ENCODE measurements around the gene CPA3. TPM values are rescaled to one million over a fixed set of nuclear protein-coding genes. Genes with fewer than 3 reads are reported as not detected.

CPA3 gene
- total and polyA plus RNA-seq, 4 donors: 2.2 to 37.4 (median 2.5) TPM

DNA sequence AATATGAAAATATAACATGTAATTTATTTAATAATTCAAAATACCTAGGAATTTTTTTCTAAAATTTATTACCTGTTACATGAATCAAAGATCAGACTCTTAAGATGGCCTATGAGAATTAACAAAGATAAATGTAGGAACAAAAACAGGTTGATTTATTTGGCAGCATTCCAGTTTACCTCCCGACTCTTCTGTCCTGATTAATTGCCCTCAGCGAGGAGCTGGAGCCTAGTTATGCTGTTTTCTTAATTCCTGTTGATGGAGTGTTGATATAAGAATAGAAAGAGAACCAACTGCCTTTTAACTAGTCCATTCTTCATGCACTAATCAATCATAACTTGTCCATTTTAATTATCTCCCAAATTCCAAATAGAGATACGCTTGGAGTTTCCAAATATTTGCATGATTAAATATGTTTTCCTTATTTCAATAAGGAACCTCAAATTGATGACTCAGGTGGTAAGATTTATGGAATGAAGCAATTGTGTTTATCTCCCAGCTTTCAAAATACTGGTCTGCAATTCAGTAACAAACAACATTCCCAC lies 48.0 kb upstream of the CPA3 start:
- ATAC-seq (ENCODE audit: insufficient read depth, low FRiP score): no peak
- Histone ChIP-seq H3K9ac (ENCODE audit: insufficient read depth in 1 of 2, low read length in 2 of 2) (no peak overlapping the region), H3K4me3 (no peak overlapping the region), H3K27me3 (ENCODE audit: control insufficient read depth in 3 of 3, insufficient read depth in 3 of 3, low read length in 2 of 3) (no peaks in the 10 kb centered on the region), H3K9me3 (ENCODE audit: control insufficient read depth in 4 of 4, insufficient read depth in 3 of 4, low read length in 3 of 4) (peaks cover 0 to 3% (median 0%) of the 10 kb centered on the region in 4 donors), H3K27ac (ENCODE audit: low read depth in 1 of 2, low read length in 1 of 2) (no peak overlapping the region), H3K36me3 (ENCODE audit: control insufficient read depth in 4 of 4, insufficient read depth in 4 of 4, low read length in 4 of 4) (no peaks in the 10 kb centered on the region), H3K4me1 (ENCODE audit: control insufficient read depth in 5 of 5, insufficient read depth in 5 of 5, low read length in 5 of 5) (peaks cover 0 to 13% (median 4%) of the 10 kb centered on the region in 5 donors)
- no peak for TF ChIP-seq CTCF (IDR thresholded peaks at IDR 0.05; ENCODE audit: control extremely low read depth, extremely low read depth)
- 49 to 68% methylated on average over 3 of the region's 3 CpGs for WGBS, 2 donors
- DNase-seq: no peak

GRCh38 chr3:148820361-148821245 lies 44.5 kb upstream of the CPA3 start:
- WGBS, 2 donors: 71 to 82% methylated on average over 7 of the region's 7 CpGs
- H3K4me1 ChIP-seq (ENCODE audit: control insufficient read depth in 5 of 5, insufficient read depth in 5 of 5, low read length in 5 of 5): peaks cover 0 to 19% (median 4%) of the 10 kb centered on the region in 5 donors
- H3K36me3 ChIP-seq (ENCODE audit: control insufficient read depth in 4 of 4, insufficient read depth in 4 of 4, low read length in 4 of 4): no peaks in the 10 kb centered on the region
- H3K4me3 ChIP-seq: no peak overlapping the region
- DNase-seq (peak in 2 of 3 donors; percentile 59 to 68), ATAC-seq (ENCODE audit: insufficient read depth, low FRiP score) (no peak)
- H3K27ac ChIP-seq (ENCODE audit: low read depth in 1 of 2, low read length in 1 of 2): no peak overlapping the region
- TF ChIP-seq CTCF (IDR thresholded peaks at IDR 0.05; ENCODE audit: control extremely low read depth, extremely low read depth): no peak
- H3K9ac ChIP-seq (ENCODE audit: insufficient read depth in 1 of 2, low read length in 2 of 2): no peak overlapping the region
- peaks cover 0 to 3% (median 0%) of the 10 kb centered on the region in 4 donors for H3K9me3 ChIP-seq (ENCODE audit: control insufficient read depth in 4 of 4, insufficient read depth in 3 of 4, low read length in 3 of 4)
- no peaks in the 10 kb centered on the region for H3K27me3 ChIP-seq (ENCODE audit: control insufficient read depth in 3 of 3, insufficient read depth in 3 of 3, low read length in 2 of 3)

DNA sequence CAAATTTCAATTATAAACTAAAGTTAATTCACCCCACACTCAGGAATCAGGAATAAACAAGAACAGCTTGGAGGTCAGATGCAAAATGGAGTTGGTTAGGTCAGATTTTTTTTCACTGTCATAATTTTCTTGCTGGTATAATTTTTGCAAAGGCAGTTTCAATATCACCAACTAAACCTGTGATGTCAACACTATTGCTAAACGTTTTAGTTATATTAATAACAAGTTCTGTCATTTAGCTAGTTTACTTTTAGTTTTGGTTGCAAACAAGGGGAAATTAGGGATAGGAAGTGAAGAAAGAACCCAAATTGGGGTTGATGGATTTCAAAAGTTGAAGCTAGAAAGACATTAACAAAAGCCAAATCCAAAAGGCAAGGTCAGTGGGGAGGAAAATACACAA lies 42.1 kb upstream of the CPA3 start:
- ATAC-seq (ENCODE audit: insufficient read depth, low FRiP score): no peak
- WGBS, 2 donors: 23 to 44% methylated on average over 1 of the region's 1 CpG

More for the DNA sequence above, 42.1 kb upstream of the CPA3 start:
- peaks cover 0 to 3% (median 0%) of the 10 kb centered on the region in 4 donors for H3K9me3 ChIP-seq (ENCODE audit: control insufficient read depth in 4 of 4, insufficient read depth in 3 of 4, low read length in 3 of 4)
- DNase-seq: no peak
- peaks cover 0 to 24% (median 4%) of the 10 kb centered on the region in 5 donors for H3K4me1 ChIP-seq (ENCODE audit: control insufficient read depth in 5 of 5, insufficient read depth in 5 of 5, low read length in 5 of 5)
- H3K27me3 ChIP-seq (ENCODE audit: control insufficient read depth in 3 of 3, insufficient read depth in 3 of 3, low read length in 2 of 3): no peaks in the 10 kb centered on the region
- no peak overlapping the region for H3K4me3 ChIP-seq
- H3K9ac ChIP-seq (ENCODE audit: insufficient read depth in 1 of 2, low read length in 2 of 2): no peak overlapping the region
- H3K27ac ChIP-seq (ENCODE audit: low read depth in 1 of 2, low read length in 1 of 2): no peak overlapping the region
- TF ChIP-seq CTCF (IDR thresholded peaks at IDR 0.05; ENCODE audit: control extremely low read depth, extremely low read depth): no peak
- H3K36me3 ChIP-seq (ENCODE audit: control insufficient read depth in 4 of 4, insufficient read depth in 4 of 4, low read length in 4 of 4): no peaks in the 10 kb centered on the region

All from lung (tissue), 12 donors.